PC-3 (cell line): ENCODE data around the gene NANOS3. TPM values are rescaled to one million over a fixed set of nuclear protein-coding genes. Genes with fewer than 3 reads are reported as not detected.

ENCODE experiments used
- ATAC-seq: fragments of 200-7000 bp; cut with Tn5 transposase; 2 replicates; pipeline ENCODE4 v1.9.1; 2020; ENCODE audit warnings: mild to moderate bottlenecking, moderate library complexity
- BruUV-seq: library from RNA; stranded (reverse); fragments of 400-500 nt; replicated peaks from 2 replicates; lab custom pipeline; 2021; lab: Mats Ljungman, UMichigan
- CTCF ChIA-PET: fragments of 300-600 bp; sonication (Branson Sonifier 250); formaldehyde crosslinking; loops from one replicate; lab custom pipeline; 2022; ENCODE audit warnings: antibody characterized with exemption; lab: Charles Lee
- POLR2A ChIA-PET: fragments of 300-600 bp; sonication (Branson Sonifier 250); formaldehyde crosslinking; loops from one replicate; lab custom pipeline; 2022; ENCODE audit warnings: antibody characterized with exemption; ENCODE audit not compliant: unreplicated experiment; lab: Charles Lee
- DNase-seq: peaks from one replicate; pipeline ENCODE4 v3.0.0-alpha.2; 2015
- H2AFZ ChIP-seq: fragments of 300-600 bp; sonication (generic); 2 replicates; pipeline ENCODE4 v1.6.0; 2016; ENCODE audit warnings: antibody characterized with exemption, low read length
- H3F3A ChIP-seq: fragments of 300-600 bp; sonication (generic); one replicate; pipeline ENCODE4 v1.6.0; 2017; ENCODE audit warnings: antibody characterized with exemption, low read length, control low read depth, mild to moderate bottlenecking; ENCODE audit not compliant: unreplicated experiment
- H3K27ac ChIP-seq: fragments of 300-600 bp; sonication (generic); 2 replicates; pipeline ENCODE4 v1.5.1; 2016; ENCODE audit warnings: mild to moderate bottlenecking, low read length
- H3K27me3 ChIP-seq: fragments of 300-600 bp; sonication (generic); 2 replicates; pipeline ENCODE4 v1.6.1; 2016; ENCODE audit warnings: low read length, mixed read lengths
- H3K36me3 ChIP-seq: fragments of 300-600 bp; sonication (generic); 2 replicates; pipeline ENCODE4 v1.6.1; 2016; ENCODE audit warnings: low read depth, mixed run types, low read length, mixed read lengths
- H3K4me1 ChIP-seq: fragments of 300-600 bp; sonication (generic); 2 replicates; pipeline ENCODE4 v1.5.1; 2016; ENCODE audit warnings: low read length; ENCODE audit not compliant: insufficient read depth
- H3K4me2 ChIP-seq: fragments of 300-600 bp; sonication (generic); 2 replicates; pipeline ENCODE4 v1.6.0; 2016; ENCODE audit warnings: low read length
- H3K4me3 ChIP-seq: fragments of 300-600 bp; sonication (generic); 2 replicates; pipeline ENCODE4 v1.5.1; 2016; ENCODE audit warnings: mild to moderate bottlenecking, low read length, mixed read lengths
- H3K79me2 ChIP-seq: fragments of 300-600 bp; sonication (generic); 2 replicates; pipeline ENCODE4 v1.6.1; 2017; ENCODE audit warnings: low read length, mixed read lengths
- H3K9ac ChIP-seq: fragments of 300-600 bp; sonication (generic); 2 replicates; pipeline ENCODE4 v1.6.0; 2016; ENCODE audit warnings: mild to moderate bottlenecking, low read length
- H3K9me2 ChIP-seq: fragments of 300-600 bp; sonication (generic); replicated peaks from 2 replicates; pipeline ENCODE4 v1.6.1; 2016; ENCODE audit warnings: mixed run types, low read length, mixed read lengths
- H3K9me3 ChIP-seq: fragments of 300-600 bp; sonication (generic); 2 replicates; pipeline ENCODE4 v1.6.1; 2016; ENCODE audit warnings: low read length, mixed read lengths
- H4K20me1 ChIP-seq: fragments of 300-600 bp; sonication (generic); 2 replicates; pipeline ENCODE4 v1.6.1; 2016; ENCODE audit warnings: low read length, mixed read lengths
- EZH2 ChIP-seq: fragments of 300-600 bp; sonication (generic); IDR thresholded peaks from one replicate; pipeline ENCODE4 v1.6.1; 2017; ENCODE audit warnings: antibody characterized with exemption, mild to moderate bottlenecking, low read length; ENCODE audit not compliant: unreplicated experiment
- EZH2phosphoT487 ChIP-seq: fragments of 300-600 bp; sonication (generic); IDR thresholded peaks from 2 replicates; pipeline ENCODE4 v1.6.1; 2018; ENCODE audit warnings: mild to moderate bottlenecking, antibody characterized with exemption, low read length, borderline replicate concordance
- intact Hi-C: fragments of 100-400 bp; cut with micrococcal nuclease; formaldehyde crosslinking; loops from 2 replicates; pipeline ENCODE4 v1.9.0; 2023
- total RNA-seq: library from RNA; depleted of rRNA; stranded (reverse); fragments of >200 nt; gene quantifications from 2 replicates; pipeline ENCODE4 v1.2.3, GENCODE V29; 2014
- TF ChIP-seq, protein P1 (sequence below): fragments of 300-600 bp; sonication (generic); conservative IDR thresholded peaks from 2 replicates; pipeline ENCODE4 v1.5.1; 2017; ENCODE audit warnings: antibody characterized with exemption, low read depth, mild to moderate bottlenecking, low read length

Gene NANOS3
- total RNA-seq, 1 experiment from 2014 or later, result 1.7 TPM

DNA sequence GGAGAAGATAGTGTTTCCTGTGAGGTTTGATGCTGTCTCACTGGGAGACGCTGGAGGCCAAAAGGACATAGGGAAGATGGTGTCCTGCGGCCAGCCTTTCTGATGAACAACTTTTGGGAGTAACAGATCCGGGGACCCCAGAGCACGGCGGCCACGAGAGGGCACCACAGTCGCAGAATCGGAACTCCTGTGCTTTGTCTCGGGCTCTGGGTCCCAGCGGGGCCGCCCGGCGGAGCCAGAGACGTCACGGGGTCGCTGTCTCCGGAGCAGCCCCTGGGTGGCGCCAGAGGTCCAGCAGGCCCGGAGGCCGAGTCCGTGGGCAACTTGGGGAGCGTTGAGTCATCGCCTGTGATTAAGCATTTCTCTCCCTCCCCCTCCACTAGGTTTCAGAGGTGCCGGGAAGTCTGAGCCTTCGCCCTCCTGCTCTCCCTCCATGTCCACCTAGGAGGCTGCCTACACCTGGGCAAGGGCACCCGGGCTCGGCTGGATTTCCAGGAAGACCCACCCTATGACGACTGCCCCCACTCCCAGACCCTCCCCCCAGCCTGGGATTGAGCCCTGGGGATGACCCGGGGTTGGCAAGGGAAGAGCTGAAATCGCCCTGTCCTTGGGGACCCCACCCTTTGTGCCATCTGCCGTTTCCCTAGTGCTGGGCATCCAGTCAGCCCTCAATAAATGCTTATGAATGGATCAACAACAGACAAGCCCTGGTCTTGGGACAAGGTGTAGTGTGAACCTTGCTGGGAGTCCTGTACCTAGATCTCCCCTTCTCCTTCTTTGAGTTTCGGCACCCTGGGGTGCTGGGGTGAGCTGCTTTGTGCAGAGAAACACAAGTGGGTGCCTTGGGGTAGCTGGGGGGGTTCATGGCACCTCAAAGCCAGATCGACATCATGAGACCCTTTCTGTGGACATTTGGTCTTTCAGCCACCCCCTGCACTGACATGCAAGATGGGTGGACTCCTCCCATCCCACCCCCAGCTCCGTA lies 3.4 kb downstream of the NANOS3 start:
- Histone ChIP-seq H3F3A (no peaks in the 10 kb centered on the region), H2AFZ (peak overlapping the region; percentile 89), H3K4me2 (peak overlapping the region; percentile 81), H3K9ac (peak overlapping the region; percentile 60), H3K4me1 (peaks cover 11% of the 10 kb centered on the region), H3K27me3 (no peaks in the 10 kb centered on the region), H3K4me3 (peak overlapping the region; percentile 54), H3K79me2 (no peaks in the 10 kb centered on the region), H3K27ac (peak overlapping the region; percentile 62), H3K36me3 (no peaks in the 10 kb centered on the region), H3K9me3 (no peaks in the 10 kb centered on the region), H3K9me2 (no peaks in the 10 kb centered on the region), H4K20me1 (no peaks in the 10 kb centered on the region)
- DNase-seq, result peak; percentile 99
- peak; percentile 89 for ATAC-seq
- CTCF ChIA-PET, result no interaction called here
- no peak for TF ChIP-seq EZH2
- TF ChIP-seq, protein P1, sequence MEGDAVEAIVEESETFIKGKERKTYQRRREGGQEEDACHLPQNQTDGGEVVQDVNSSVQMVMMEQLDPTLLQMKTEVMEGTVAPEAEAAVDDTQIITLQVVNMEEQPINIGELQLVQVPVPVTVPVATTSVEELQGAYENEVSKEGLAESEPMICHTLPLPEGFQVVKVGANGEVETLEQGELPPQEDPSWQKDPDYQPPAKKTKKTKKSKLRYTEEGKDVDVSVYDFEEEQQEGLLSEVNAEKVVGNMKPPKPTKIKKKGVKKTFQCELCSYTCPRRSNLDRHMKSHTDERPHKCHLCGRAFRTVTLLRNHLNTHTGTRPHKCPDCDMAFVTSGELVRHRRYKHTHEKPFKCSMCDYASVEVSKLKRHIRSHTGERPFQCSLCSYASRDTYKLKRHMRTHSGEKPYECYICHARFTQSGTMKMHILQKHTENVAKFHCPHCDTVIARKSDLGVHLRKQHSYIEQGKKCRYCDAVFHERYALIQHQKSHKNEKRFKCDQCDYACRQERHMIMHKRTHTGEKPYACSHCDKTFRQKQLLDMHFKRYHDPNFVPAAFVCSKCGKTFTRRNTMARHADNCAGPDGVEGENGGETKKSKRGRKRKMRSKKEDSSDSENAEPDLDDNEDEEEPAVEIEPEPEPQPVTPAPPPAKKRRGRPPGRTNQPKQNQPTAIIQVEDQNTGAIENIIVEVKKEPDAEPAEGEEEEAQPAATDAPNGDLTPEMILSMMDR, result peak; percentile 99
- POLR2A ChIA-PET, result no interaction called here
- intact Hi-C loops, result loop anchor here (1.0 to 2.0 kb wide), 4 partner anchors 26 to 194 kb away; partner anchors contain the start of genes BRME1, CC2D1A and DCAF15
- BruUV-seq, result TSS peak; percentile 79

- Histone ChIP-seq H3K36me3 (no peaks in the 10 kb centered on the region), H3K9me3 (no peaks in the 10 kb centered on the region), H4K20me1 (no peaks in the 10 kb centered on the region), H3K27me3 (no peaks in the 10 kb centered on the region), H3K9ac (no peak overlapping the region), H3K9me2 (no peaks in the 10 kb centered on the region), H3K4me1 (peaks cover 11% of the 10 kb centered on the region), H3K4me2 (no peak overlapping the region), H3K4me3 (no peak overlapping the region), H3K79me2 (no peaks in the 10 kb centered on the region), H3F3A (no peaks in the 10 kb centered on the region), H2AFZ (no peak overlapping the region), H3K27ac (no peak overlapping the region)
- intact Hi-C loops, result loop anchor here (2.0 kb wide), 3 partner anchors 26 to 152 kb away; partner anchors contain the start of genes BRME1, CC2D1A and DCAF15
- DNase-seq (no peak), ATAC-seq (no peak)
- ChIA-PET CTCF (no interaction called here), POLR2A (no interaction called here)
- no TSS peak for BruUV-seq
- no peak for TF ChIP-seq EZH2
- no peak for TF ChIP-seq EZH2phosphoT487
- TF ChIP-seq, protein P1, result no peak
Observed at GRCh38 chr19:13881251-13881691, 4.3 kb downstream of the NANOS3 start.
